ENCODE measurements around the gene SLC66A3. TPM values are rescaled to one million over a fixed set of nuclear protein-coding genes. Genes with fewer than 3 reads are reported as not detected.

Gene SLC66A3
- total RNA-seq, 4 donors from 2014 or later, result 2.2 to 67.3 (median 39.8) TPM

DNA sequence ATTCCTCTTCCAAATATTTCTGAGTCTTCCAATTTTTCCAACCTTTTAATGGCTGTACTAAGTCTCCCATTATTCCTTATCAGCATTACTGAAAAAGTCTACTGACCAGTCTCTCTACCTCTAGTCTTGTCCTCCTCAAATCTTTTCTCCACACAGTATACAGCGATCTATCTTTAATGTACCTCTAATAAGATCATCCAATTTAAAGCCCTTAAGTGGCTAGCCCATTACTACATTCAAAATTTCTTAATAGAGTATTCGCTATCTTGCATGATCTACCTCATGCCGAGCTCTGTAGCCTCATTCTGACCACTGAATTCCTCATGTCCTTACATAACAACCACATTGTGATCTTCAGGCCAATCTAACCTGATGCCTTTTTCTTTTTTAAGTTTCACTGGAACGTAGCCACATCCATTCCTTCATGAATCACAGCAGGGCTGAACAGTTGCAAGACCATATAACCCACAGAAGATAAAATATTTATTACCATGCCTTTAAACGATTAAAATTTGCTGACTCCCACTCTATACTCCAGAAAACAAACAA lies 57.9 kb downstream of the SLC66A3 start:
- Histone ChIP-seq H3K36me3 (peaks cover 0 to 58% (median 26%) of the 10 kb centered on the region in 4 donors), H3K4me3 (no peak overlapping the region), H3K4me1 (no peaks in the 10 kb centered on the region), H3K27me3 (no peaks in the 10 kb centered on the region), H3K9me3 (no peaks in the 10 kb centered on the region), H3K27ac (no peak overlapping the region)
- intact Hi-C loops (cut with DNase I; ENCODE audit: low total_unique reads) (no loop called here), in situ Hi-C loops (cut with MboI; ENCODE audit: low pct_ligation_motif_present in 1 of 4, low pct_unique_long_range_greater_than_20kb in 1 of 4, low sequenced_read_pairs in 3 of 4) (no loop called here)
- DNase-seq, result no peak
- TF ChIP-seq POLR2AphosphoS5 (IDR thresholded peaks at IDR 0.05), result no peak
- no peak for TF ChIP-seq CTCF (IDR thresholded peaks at IDR 0.05)
- TF ChIP-seq EP300 (IDR thresholded peaks at IDR 0.05; ENCODE audit: low read depth), result no peak
- TF ChIP-seq POLR2A (IDR thresholded peaks at IDR 0.05), result no peak
- 92 to 94% methylated on average over 5 of the region's 5 CpGs for WGBS, 2 donors (ENCODE audit: low coverage in 1 of 2)

DNA sequence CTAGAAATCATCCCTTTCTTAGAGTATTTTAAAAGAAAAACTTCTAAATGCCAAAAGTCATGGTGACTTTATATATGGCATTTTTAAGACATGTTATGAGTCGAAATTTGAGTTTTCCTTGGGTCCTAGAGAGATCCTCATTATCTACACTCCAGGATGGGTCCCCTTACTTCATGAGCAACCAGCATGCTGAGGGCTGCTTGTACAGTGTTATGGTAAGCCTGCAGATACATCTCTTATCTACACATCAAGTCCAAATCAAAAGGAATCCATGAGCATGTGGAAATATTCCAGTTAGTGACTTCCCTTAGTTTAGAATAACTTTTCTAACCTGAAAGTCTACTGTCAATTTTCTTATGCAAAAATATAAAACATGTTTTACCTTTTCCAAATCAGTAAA lies 58.7 kb downstream of the SLC66A3 start:
- Histone ChIP-seq H3K4me1 (no peaks in the 10 kb centered on the region), H3K36me3 (peaks cover 0 to 62% (median 22%) of the 10 kb centered on the region in 4 donors), H3K27ac (no peak overlapping the region), H3K27me3 (no peaks in the 10 kb centered on the region), H3K4me3 (no peak overlapping the region), H3K9me3 (no peaks in the 10 kb centered on the region)
- intact Hi-C loops (cut with DNase I; ENCODE audit: low total_unique reads) (no loop called here), in situ Hi-C loops (cut with MboI; ENCODE audit: low pct_ligation_motif_present in 1 of 4, low pct_unique_long_range_greater_than_20kb in 1 of 4, low sequenced_read_pairs in 3 of 4) (no loop called here)
- TF ChIP-seq CTCF (IDR thresholded peaks at IDR 0.05) (no peak), POLR2A (IDR thresholded peaks at IDR 0.05) (no peak), POLR2AphosphoS5 (IDR thresholded peaks at IDR 0.05) (no peak), EP300 (IDR thresholded peaks at IDR 0.05; ENCODE audit: low read depth) (no peak)
- WGBS, 2 donors (ENCODE audit: low coverage in 1 of 2), result 92 to 100% methylated on average over 1 of the region's 1 CpG
- no peak for DNase-seq

DNA sequence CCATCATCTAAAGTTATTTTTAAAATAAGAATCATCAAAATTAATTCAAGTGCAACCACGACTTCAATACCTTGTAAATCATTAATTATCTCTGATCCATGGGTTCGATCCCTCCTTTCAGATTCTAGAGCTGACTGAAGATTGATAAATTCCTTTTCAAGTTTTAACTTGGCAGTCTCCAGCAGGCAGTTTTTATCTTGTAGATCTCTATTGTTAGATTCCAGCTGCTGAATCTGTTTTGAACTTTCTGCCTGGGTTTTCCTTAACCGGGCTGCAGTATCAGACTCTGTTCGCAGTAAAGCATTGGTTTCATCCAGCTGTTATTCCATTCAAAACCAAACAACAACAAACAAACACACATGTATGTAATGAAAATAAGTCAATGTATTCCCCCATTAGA lies 59.5 kb downstream of the SLC66A3 start:
- H3K27ac ChIP-seq, result no peak overlapping the region
- peaks cover 0 to 56% (median 20%) of the 10 kb centered on the region in 4 donors for H3K36me3 ChIP-seq
- no peaks in the 10 kb centered on the region for H3K27me3 ChIP-seq
- no peaks in the 10 kb centered on the region for H3K9me3 ChIP-seq
- no peak for TF ChIP-seq EP300 (IDR thresholded peaks at IDR 0.05; ENCODE audit: low read depth)
- TF ChIP-seq POLR2A (IDR thresholded peaks at IDR 0.05), result no peak
- no peak for TF ChIP-seq CTCF (IDR thresholded peaks at IDR 0.05)
- no peak for TF ChIP-seq POLR2AphosphoS5 (IDR thresholded peaks at IDR 0.05)
- DNase-seq, result no peak
- H3K4me1 ChIP-seq, result no peaks in the 10 kb centered on the region
- H3K4me3 ChIP-seq, result no peak overlapping the region
- WGBS, 2 donors (ENCODE audit: low coverage in 1 of 2), result 81 to 88% methylated on average over 4 of the region's 4 CpGs
- in situ Hi-C loops (cut with MboI; ENCODE audit: low pct_ligation_motif_present in 1 of 4, low pct_unique_long_range_greater_than_20kb in 1 of 4, low sequenced_read_pairs in 3 of 4) (no loop called here), intact Hi-C loops (cut with DNase I; ENCODE audit: low total_unique reads) (no loop called here)

- Histone ChIP-seq H3K9me3 (no peaks in the 10 kb centered on the region), H3K4me1 (no peaks in the 10 kb centered on the region), H3K27me3 (no peaks in the 10 kb centered on the region), H3K4me3 (no peak overlapping the region), H3K27ac (no peak overlapping the region), H3K36me3 (peaks cover 0 to 50% (median 20%) of the 10 kb centered on the region in 4 donors)
- in situ Hi-C loops (cut with MboI; ENCODE audit: low pct_ligation_motif_present in 1 of 4, low pct_unique_long_range_greater_than_20kb in 1 of 4, low sequenced_read_pairs in 3 of 4), result no loop called here
- whole genome bisulfite sequencing, 2 donors (ENCODE audit: low coverage in 1 of 2), result 91 to 92% methylated on average over 3 of the region's 3 CpGs
- TF ChIP-seq POLR2AphosphoS5 (IDR thresholded peaks at IDR 0.05), result no peak
- no peak for TF ChIP-seq CTCF (IDR thresholded peaks at IDR 0.05)
- no peak for TF ChIP-seq POLR2A (IDR thresholded peaks at IDR 0.05)
- TF ChIP-seq EP300 (IDR thresholded peaks at IDR 0.05; ENCODE audit: low read depth), result no peak
- intact Hi-C loops (cut with DNase I; ENCODE audit: low total_unique reads), result no loop called here
- DNase-seq, result no peak
Observed at GRCh38 chr2:11215407-11215806, 60.1 kb downstream of the SLC66A3 start.

Measured in transverse colon (tissue), 4 donors.